K562 (cell line): ENCODE results near the gene CASP2. TPM values are rescaled to one million over a fixed set of nuclear protein-coding genes. Genes with fewer than 3 reads are reported as not detected.
A peak's percentile ranks its signal among the peaks of the same experiment; 100 is the strongest.

Experiments used
- ATAC-seq: fragments of 200-7000 bp; cut with Tn5 transposase; 3 replicates; pipeline ENCODE4 v1.9.1; 2020; ENCODE audit warnings: moderate library complexity
- BruUV-seq: library from RNA; stranded (reverse); fragments of 400-500 nt; replicated peaks from 2 replicates; lab custom pipeline; 2021; lab: Mats Ljungman, UMichigan
- CTCF ChIA-PET: fragments of 300-600 bp; formaldehyde crosslinking; extraction: SDS; loops from one replicate; lab custom pipeline; 2021; ENCODE audit warnings: low intra/inter-chr PET ratio; lab: Yijun Ruan, JAX
- POLR2A ChIA-PET: fragments of 300-600, 350-650 bp; sonication (Branson Sonifier 250); formaldehyde crosslinking; extraction: SDS; loops from one replicate; lab custom pipeline; 2021; ENCODE audit warnings: antibody characterized with exemption, inconsistent platforms; lab: Yijun Ruan, JAX
- DNase-seq, 4 experiments: peaks; one replicate each; pipeline versions ENCODE4 v3.0.0 to v3.0.0-alpha.2; 2011 to 2018; ENCODE audit warnings: low spot score in 3 of 4, mixed read lengths in 3 of 4; ENCODE audit errors: extremely low read depth in 1 of 4
- FAIRE-seq: peaks from 2 replicates; lab custom pipeline; 2011; peaks lifted over from hg19 to GRCh38; lab: Jason Lieb, UNC
- H2AFZ ChIP-seq: 2 replicates; pipeline ENCODE4 v1.6.0; 2011; ENCODE audit warnings: low read depth, low read length, control low read depth, inconsistent platforms
- H3K27ac ChIP-seq: fragments of 200-600 bp; 3 replicates; pipeline ENCODE4 v1.8.0; 2011; ENCODE audit warnings: low read depth, mild to moderate bottlenecking, control low read depth, inconsistent platforms, low read length, moderate library complexity, mixed read lengths; ENCODE audit errors: extremely low read depth
- H3K27me3 ChIP-seq, 2 experiments: fragments of 300-600 bp in 1 of 2; 2 replicates in 1 of 2; 3 replicates in 1 of 2; pipeline versions ENCODE4 v1.6.0 to v1.8.0; 2011; ENCODE audit warnings: inconsistent platforms in 2 of 2, low read length in 2 of 2, mild to moderate bottlenecking in 1 of 2, mixed read lengths in 1 of 2, moderate library complexity in 1 of 2; ENCODE audit not compliant: control insufficient read depth in 2 of 2, insufficient read depth in 2 of 2
- H3K36me3 ChIP-seq: fragments of 300-600 bp; 3 replicates; pipeline ENCODE4 v1.8.0; 2011; ENCODE audit warnings: mild to moderate bottlenecking, low read length, inconsistent platforms; ENCODE audit not compliant: control insufficient read depth, insufficient read depth
- H3K4me1 ChIP-seq, 2 experiments: fragments of 200-600 bp in 1 of 2; replicated peaks in 1 of 2; 2 replicates in 1 of 2; 3 replicates in 1 of 2; pipeline versions ENCODE4 v1.5.1 to v1.8.0; 2011; ENCODE audit warnings: inconsistent platforms in 2 of 2, low read length in 2 of 2, mild to moderate bottlenecking in 1 of 2, mixed read lengths in 1 of 2, moderate library complexity in 1 of 2; ENCODE audit not compliant: control insufficient read depth in 2 of 2, insufficient read depth in 2 of 2
- H3K4me2 ChIP-seq: 2 replicates; pipeline ENCODE4 v1.6.1; 2011; ENCODE audit warnings: low read length, control low read depth, inconsistent platforms, mixed read lengths; ENCODE audit not compliant: insufficient read depth
- H3K4me3 ChIP-seq: fragments of 200-600 bp; sonication (generic), shearing (Covaris generic); 2 replicates; pipeline ENCODE4 v1.5.1; 2016; ENCODE audit warnings: control low read depth, inconsistent platforms
- H3K79me2 ChIP-seq: fragments of 200-600 bp; 3 replicates; pipeline ENCODE4 v1.8.0; 2011; ENCODE audit warnings: low read length, inconsistent platforms; ENCODE audit not compliant: control insufficient read depth, insufficient read depth
- H3K9ac ChIP-seq, 2 experiments: 2 replicates each; pipeline versions ENCODE4 v1.6.0 to v1.6.1; 2011; ENCODE audit warnings: low read depth in 2 of 2, low read length in 2 of 2, control low read depth in 1 of 2, inconsistent platforms in 1 of 2, mild to moderate bottlenecking in 1 of 2, mixed read lengths in 1 of 2; ENCODE audit not compliant: insufficient read depth in 1 of 2
- H3K9me1 ChIP-seq: one replicate; pipeline ENCODE4 v1.6.0; 2011; ENCODE audit warnings: inconsistent platforms, mild to moderate bottlenecking, low read length, moderate library complexity; ENCODE audit not compliant: control insufficient read depth, insufficient read depth
- H3K9me3 ChIP-seq: replicated peaks from 2 replicates; pipeline ENCODE4 v1.5.1; 2011; ENCODE audit warnings: low read depth, low read length, inconsistent platforms; ENCODE audit not compliant: control insufficient read depth, insufficient read depth
- H4K20me1 ChIP-seq: replicated peaks from 2 replicates; pipeline ENCODE4 v1.6.1; 2011; ENCODE audit warnings: low read length, inconsistent platforms, mixed read lengths; ENCODE audit not compliant: control insufficient read depth, insufficient read depth
- ARID1B ChIP-seq: fragments of 450-650 bp; IDR thresholded peaks from 2 replicates; pipeline ENCODE4 v1.6.1; 2016; ENCODE audit warnings: antibody characterized with exemption, mild to moderate bottlenecking, inconsistent platforms
- DPF2 ChIP-seq: fragments of 450-650 bp; IDR thresholded peaks from 2 replicates; pipeline ENCODE4 v1.6.1; 2016
- ETV6 ChIP-seq, 3 experiments: fragments of 150-350 bp in 1 of 3; sonication (generic) in 1 of 3; formaldehyde crosslinking in 1 of 3; IDR thresholded peaks; 2 replicates each; pipeline versions ENCODE4 v1.6.1 to v1.8.0; 2014 to 2022; ENCODE audit warnings: borderline replicate concordance in 2 of 3, low read depth in 2 of 3, antibody characterized with exemption in 1 of 3, low read length in 1 of 3, mild to moderate bottlenecking in 1 of 3, missing genetic modification reagents in 1 of 3
- GABPA ChIP-seq: fragments of 200-800 bp; sonication (Bioruptor generic); conservative IDR thresholded peaks from 2 replicates; pipeline ENCODE4 v1.6.1; 2016; ENCODE audit warnings: low read depth, missing genetic modification characterization, missing compliant biosample characterization
- MLX ChIP-seq, 2 experiments: fragments of 450-650 bp in 1 of 2; sonication (generic) in 1 of 2; formaldehyde crosslinking; conservative IDR thresholded peaks; 2 replicates each; pipeline versions ENCODE4 v1.4.0 to v1.8.1; 2020 to 2022; ENCODE audit warnings: mild to moderate bottlenecking in 1 of 2, missing genetic modification reagents in 1 of 2
- POLR2B ChIP-seq: fragments of 450-650 bp; IDR thresholded peaks from 2 replicates; pipeline ENCODE4 v1.6.1; 2018; ENCODE audit warnings: low read depth; ENCODE audit not compliant: partially characterized antibody
- RAD21 ChIP-seq, 2 experiments: fragments of 250-450 bp in 1 of 2; fragments of 450-650 bp in 1 of 2; sonication (Bioruptor Pico) in 1 of 2; formaldehyde crosslinking in 1 of 2; IDR thresholded peaks in 1 of 2; conservative IDR thresholded peaks in 1 of 2; 2 replicates each; pipeline versions ENCODE4 v1.4.0 to v1.8.0; 2020 to 2022; ENCODE audit warnings: mild to moderate bottlenecking in 2 of 2, moderate library complexity in 1 of 2
- STAT5A ChIP-seq: IDR thresholded peaks from 2 replicates; pipeline ENCODE4 v1.6.1; 2012; ENCODE audit warnings: low read length, inconsistent platforms, borderline replicate concordance
- TAF9B ChIP-seq: fragments of 450-650 bp; IDR thresholded peaks from 2 replicates; pipeline ENCODE4 v1.6.1; 2018; ENCODE audit warnings: mild to moderate bottlenecking; ENCODE audit not compliant: partially characterized antibody
- TEAD4 ChIP-seq, 2 experiments: sonication (generic) in 1 of 2; formaldehyde crosslinking in 1 of 2; IDR thresholded peaks; 2 replicates each; pipeline versions ENCODE4 v1.6.1 to v1.8.0; 2012 to 2022; ENCODE audit warnings: borderline replicate concordance in 1 of 2, inconsistent platforms in 1 of 2, low read length in 1 of 2, mild to moderate bottlenecking in 1 of 2, missing genetic modification reagents in 1 of 2
- ZNF639 ChIP-seq, 2 experiments: fragments of 200-800 bp in 1 of 2; sonication (Bioruptor generic) in 1 of 2; sonication (generic) in 1 of 2; formaldehyde crosslinking in 1 of 2; IDR thresholded peaks in 1 of 2; conservative IDR thresholded peaks in 1 of 2; 2 replicates each; pipeline versions ENCODE4 v1.5.0 to v1.6.1; 2016 to 2020; ENCODE audit warnings: missing compliant biosample characterization in 1 of 2, missing genetic modification characterization in 1 of 2, missing genetic modification reagents in 1 of 2
- WGBS: fragments of 100-300 bp; shearing (Covaris generic); methylation state at CpG from one replicate; pipeline ENCODE4 v1.1.6; 2016; ENCODE audit warnings: low coverage, mixed read lengths; ENCODE audit not compliant: insufficient coverage; ENCODE audit errors: missing lambda C conversion rate; 5-methylcytosine and 5-hydroxymethylcytosine counted together
- in situ Hi-C: fragments of 300-500 bp; cut with MboI; formaldehyde crosslinking; loops from 4 replicates; pipeline ENCODE4 v1.15.0; 2018; ENCODE audit warnings: inconsistent platforms, mixed read lengths
- intact Hi-C: fragments of 100-400 bp; cut with micrococcal nuclease; formaldehyde crosslinking; loops from 2 replicates; pipeline ENCODE4 v1.14.2; 2022
- polyA plus RNA-seq, 8 experiments: library from polyadenylated mRNA; depleted of rRNA in 4 of 8; stranded (reverse) in 5 of 8; unstranded in 3 of 8; fragments of >200 nt; fragmentation: Nextera tagmentation in 2 of 8; fragmentation: Illumina TruSeq in 1 of 8; extraction: Ambion mirVana in 2 of 8; extraction: Trizol in 1 of 8; gene quantifications; 2 replicates each; pipeline versions ENCODE4 v1.2.1 to v1.2.3, GENCODE V29; 2011 to 2014; ENCODE audit warnings: inconsistent platforms in 1 of 8, missing spikeins in 1 of 8
- total RNA-seq, 7 experiments: library from RNA; depleted of rRNA in 6 of 7; stranded (reverse); fragments of >200 nt in 6 of 7; fragmentation: Illumina TruSeq in 2 of 7; extraction: Trizol in 2 of 7; gene quantifications; 2 replicates each; pipeline versions ENCODE4 v1.2.1 to v1.2.3, GENCODE V29; 2011 to 2021; ENCODE audit warnings: low replicate concordance in 1 of 7
- TF ChIP-seq, protein P1 (sequence below): fragments of 450-650 bp; formaldehyde crosslinking; conservative IDR thresholded peaks from 2 replicates; pipeline ENCODE4 v1.4.0; 2022; ENCODE audit warnings: mild to moderate bottlenecking, missing genetic modification characterization
- TF ChIP-seq, protein P2 (sequence below): fragments of 250-450 bp; sonication (Bioruptor Pico); IDR thresholded peaks from 2 replicates; pipeline ENCODE4 v1.8.0; 2021; ENCODE audit warnings: mild to moderate bottlenecking, moderate library complexity
- TF ChIP-seq, protein P3 (sequence below): fragments of 450-650 bp; formaldehyde crosslinking; IDR thresholded peaks from 2 replicates; pipeline ENCODE4 v1.4.0; 2020; ENCODE audit warnings: mild to moderate bottlenecking

The CASP2 gene
- total and polyA plus RNA-seq, 9 of the 15 experiments (the other 6 are each of a cell fraction or from before 2014, with no cell fraction given) = 18.8 to 64.9 (median 24.1) TPM

DNA sequence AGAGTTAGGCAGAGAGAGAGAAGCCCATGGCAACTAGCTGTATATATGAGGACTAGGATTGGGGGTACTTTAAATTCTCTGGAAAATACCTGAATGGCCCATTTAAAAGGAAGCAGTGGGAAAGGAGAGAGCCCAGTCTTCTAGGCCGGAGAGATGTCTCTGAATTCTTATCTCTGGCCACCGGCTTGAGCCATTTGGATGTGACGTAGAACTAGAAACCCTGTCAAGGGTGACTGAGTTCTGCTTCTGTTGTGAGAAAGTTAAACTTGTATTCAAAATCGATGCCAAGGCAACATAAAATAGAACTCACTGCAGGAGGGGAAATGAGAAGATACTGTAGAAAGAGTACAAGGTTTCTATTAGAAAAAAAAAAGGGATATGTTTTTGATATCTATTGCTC lies 31.2 kb upstream of the CASP2 start:
- ChIA-PET CTCF (no interaction called here), POLR2A (interaction anchor here (0.7 kb wide), 2 partner anchors 12 to 401 kb away, joined by 3 read pairs; no protein-coding TSS in a partner anchor)
- peak overlapping the region; percentile 62 for H3K4me2 ChIP-seq
- no peaks in the 10 kb centered on the region for H3K36me3 ChIP-seq
- H3K79me2 ChIP-seq = no peaks in the 10 kb centered on the region
- FAIRE-seq = peak; percentile 91
- H3K27me3 ChIP-seq = no peaks in the 10 kb centered on the region
- H2AFZ ChIP-seq = peak overlapping the region; percentile 89
- H3K9me1 ChIP-seq = no peaks in the 10 kb centered on the region
- intact Hi-C loops (loop anchor here (1.0 kb wide), 2 partner anchors 17 to 159 kb away; no protein-coding TSS in a partner anchor), in situ Hi-C loops (no loop called here)
- peak; percentile 72 to 92 (median 82) for DNase-seq
- BruUV-seq = no TSS peak
- H4K20me1 ChIP-seq = no peaks in the 10 kb centered on the region
- WGBS = 4% methylated on average over 4 of the region's 4 CpGs
- H3K4me1 ChIP-seq = peaks cover 5 to 45% of the 10 kb centered on the region in 2 experiments; a peak in 4 of 5 replicates
- 0 out of 2 replicates have a peak, but pooled peaks cover 1% of the 10 kb centered on the region for H3K9me3 ChIP-seq
- H3K9ac ChIP-seq = peak overlapping the region; percentile 58 to 61; a peak in 3 of 4 replicates
- peak; percentile 87 for ATAC-seq
- no peak overlapping the region for H3K4me3 ChIP-seq
- peak overlapping the region; percentile 84 for H3K27ac ChIP-seq
- TF ChIP-seq, protein P1, sequence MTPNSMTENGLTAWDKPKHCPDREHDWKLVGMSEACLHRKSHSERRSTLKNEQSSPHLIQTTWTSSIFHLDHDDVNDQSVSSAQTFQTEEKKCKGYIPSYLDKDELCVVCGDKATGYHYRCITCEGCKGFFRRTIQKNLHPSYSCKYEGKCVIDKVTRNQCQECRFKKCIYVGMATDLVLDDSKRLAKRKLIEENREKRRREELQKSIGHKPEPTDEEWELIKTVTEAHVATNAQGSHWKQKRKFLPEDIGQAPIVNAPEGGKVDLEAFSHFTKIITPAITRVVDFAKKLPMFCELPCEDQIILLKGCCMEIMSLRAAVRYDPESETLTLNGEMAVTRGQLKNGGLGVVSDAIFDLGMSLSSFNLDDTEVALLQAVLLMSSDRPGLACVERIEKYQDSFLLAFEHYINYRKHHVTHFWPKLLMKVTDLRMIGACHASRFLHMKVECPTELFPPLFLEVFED (CRISPR knock-in tag) = no peak
- TF ChIP-seq, protein P2, sequence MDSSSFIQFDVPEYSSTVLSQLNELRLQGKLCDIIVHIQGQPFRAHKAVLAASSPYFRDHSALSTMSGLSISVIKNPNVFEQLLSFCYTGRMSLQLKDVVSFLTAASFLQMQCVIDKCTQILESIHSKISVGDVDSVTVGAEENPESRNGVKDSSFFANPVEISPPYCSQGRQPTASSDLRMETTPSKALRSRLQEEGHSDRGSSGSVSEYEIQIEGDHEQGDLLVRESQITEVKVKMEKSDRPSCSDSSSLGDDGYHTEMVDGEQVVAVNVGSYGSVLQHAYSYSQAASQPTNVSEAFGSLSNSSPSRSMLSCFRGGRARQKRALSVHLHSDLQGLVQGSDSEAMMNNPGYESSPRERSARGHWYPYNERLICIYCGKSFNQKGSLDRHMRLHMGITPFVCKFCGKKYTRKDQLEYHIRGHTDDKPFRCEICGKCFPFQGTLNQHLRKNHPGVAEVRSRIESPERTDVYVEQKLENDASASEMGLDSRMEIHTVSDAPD (CRISPR knock-in tag) = no peak
- no peak for TF ChIP-seq GABPA (tag)
- peak; percentile 87 for TF ChIP-seq DPF2
- 0 out of 4 replicates have a peak, but pooled peaks of 1 of the 2 experiments have one; percentile 6 for TF ChIP-seq ZNF639 (CRISPR knock-in tag; conservative IDR thresholded peaks at IDR 0.05 in 1 of 2, IDR thresholded peaks at IDR 0.05 in 1 of 2)
- no peak for TF ChIP-seq ETV6 (IDR thresholded peaks at IDR 0.05; ENCODE audit: borderline replicate concordance in 1 of 2, low read depth in 2 of 2, low read length in 1 of 2)
- no peak for TF ChIP-seq ETV6 (CRISPR knock-in tag; IDR thresholded peaks at IDR 0.05; ENCODE audit: borderline replicate concordance)
- TF ChIP-seq MLX (CRISPR knock-in tag; conservative IDR thresholded peaks at IDR 0.05) = no peak
- TF ChIP-seq TEAD4 (IDR thresholded peaks at IDR 0.05; ENCODE audit: low read length) = peak; percentile 84
- TF ChIP-seq TEAD4 (CRISPR knock-in tag; IDR thresholded peaks at IDR 0.05; ENCODE audit: borderline replicate concordance) = no peak
- TF ChIP-seq, protein P3, sequence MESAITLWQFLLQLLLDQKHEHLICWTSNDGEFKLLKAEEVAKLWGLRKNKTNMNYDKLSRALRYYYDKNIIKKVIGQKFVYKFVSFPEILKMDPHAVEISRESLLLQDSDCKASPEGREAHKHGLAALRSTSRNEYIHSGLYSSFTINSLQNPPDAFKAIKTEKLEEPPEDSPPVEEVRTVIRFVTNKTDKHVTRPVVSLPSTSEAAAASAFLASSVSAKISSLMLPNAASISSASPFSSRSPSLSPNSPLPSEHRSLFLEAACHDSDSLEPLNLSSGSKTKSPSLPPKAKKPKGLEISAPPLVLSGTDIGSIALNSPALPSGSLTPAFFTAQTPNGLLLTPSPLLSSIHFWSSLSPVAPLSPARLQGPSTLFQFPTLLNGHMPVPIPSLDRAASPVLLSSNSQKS (CRISPR knock-in tag) = no peak
- no peak for TF ChIP-seq RAD21 (CRISPR knock-in tag; conservative IDR thresholded peaks at IDR 0.05 in 1 of 2, IDR thresholded peaks at IDR 0.05 in 1 of 2)
- peak; percentile 92 for TF ChIP-seq ARID1B
- TF ChIP-seq TAF9B = no peak
- peak; percentile 60; the same call in 1 of the 2 replicates for TF ChIP-seq STAT5A
- no peak for TF ChIP-seq POLR2B
